Measurements from ENCODE around the gene DNAJB4.
"Not testable (repeated sequence)": the region's sequence is repeated elsewhere in the genome, so short reads cannot be mapped to it uniquely, and the experiment has no call there.

The DNAJB4 gene

GRCh38 chr1:77991638-77992037 is 13.1 kb upstream of the DNAJB4 start:
- DNase-seq, result no peak

DNA sequence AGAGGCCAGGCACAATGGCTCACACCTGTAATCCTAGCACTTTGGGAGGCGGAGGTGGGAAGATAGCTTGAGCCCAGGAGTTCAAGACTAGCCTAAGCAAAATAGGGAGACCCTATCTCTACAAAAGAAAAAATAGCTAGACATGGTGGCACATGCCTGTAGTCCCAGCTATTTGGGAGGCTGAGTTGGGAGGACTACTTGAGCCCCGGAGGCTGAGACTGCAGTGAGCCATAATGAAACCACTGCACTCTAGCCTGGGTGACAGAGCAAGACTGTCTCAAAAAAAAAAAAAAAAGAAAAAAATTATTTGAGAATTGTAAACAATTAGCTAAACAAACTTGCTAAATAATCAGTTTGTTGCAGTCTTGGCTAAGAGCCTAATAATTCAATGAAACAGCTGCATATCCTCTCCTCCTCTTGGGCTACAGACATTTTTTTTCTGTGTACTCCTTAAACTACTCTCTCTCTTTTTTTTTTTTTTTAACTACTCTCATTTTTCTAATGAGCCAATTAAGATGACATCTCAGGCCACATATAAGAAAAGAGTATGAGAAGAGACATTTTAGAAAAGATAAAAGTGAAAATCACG is 10.5 kb upstream of the DNAJB4 start:
- no peak for DNase-seq

GRCh38 chr1:77996734-77997133 is 8.0 kb upstream of the DNAJB4 start:
- no peak for DNase-seq

GRCh38 chr1:78000536-78000935 is 4.2 kb upstream of the DNAJB4 start:
- DNase-seq, result not testable (repeated sequence)

DNA sequence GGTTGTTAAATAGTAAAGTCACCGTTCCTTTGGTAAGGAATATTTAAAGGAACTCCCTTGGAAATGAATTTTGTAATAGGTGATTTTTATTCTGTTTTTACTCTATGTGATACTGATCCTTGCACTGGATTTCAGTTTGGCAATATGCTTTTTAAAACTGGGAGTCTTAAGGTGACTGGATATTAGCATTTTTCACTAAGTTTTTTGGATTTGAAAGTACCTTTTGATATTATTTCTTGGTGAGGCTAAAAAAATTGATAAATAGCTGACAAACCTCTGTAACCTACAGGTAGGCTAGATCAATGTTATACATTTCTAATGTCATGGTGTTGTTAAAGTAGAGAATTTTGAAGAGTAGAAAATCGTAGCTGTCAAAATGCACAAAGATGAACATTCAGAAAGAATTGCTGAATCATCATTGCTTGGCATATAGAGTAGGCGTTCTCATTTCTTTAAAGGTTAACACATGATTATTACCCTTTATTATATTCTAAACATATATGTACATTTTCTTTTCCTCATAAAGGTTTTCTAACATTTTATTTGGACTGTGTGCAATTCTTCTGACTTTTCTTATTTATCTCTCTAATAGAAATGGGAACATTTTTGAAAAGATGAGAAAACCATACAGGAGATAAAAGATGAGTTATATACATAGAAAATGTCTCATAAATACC is 1.5 kb upstream of the DNAJB4 start:
- no peak for DNase-seq

- DNase-seq, result no peak
Observed at GRCh38 chr1:78003882-78004718, 639 bp upstream of the DNAJB4 start.

GRCh38 chr1:78005448-78005722 is 646 bp downstream of the DNAJB4 start:
- DNase-seq, result no peak

- no peak for DNase-seq
Observed at GRCh38 chr1:78005755-78006154, 1.0 kb downstream of the DNAJB4 start.

GRCh38 chr1:78006521-78006920 is 1.8 kb downstream of the DNAJB4 start:
- no peak for DNase-seq

DNA sequence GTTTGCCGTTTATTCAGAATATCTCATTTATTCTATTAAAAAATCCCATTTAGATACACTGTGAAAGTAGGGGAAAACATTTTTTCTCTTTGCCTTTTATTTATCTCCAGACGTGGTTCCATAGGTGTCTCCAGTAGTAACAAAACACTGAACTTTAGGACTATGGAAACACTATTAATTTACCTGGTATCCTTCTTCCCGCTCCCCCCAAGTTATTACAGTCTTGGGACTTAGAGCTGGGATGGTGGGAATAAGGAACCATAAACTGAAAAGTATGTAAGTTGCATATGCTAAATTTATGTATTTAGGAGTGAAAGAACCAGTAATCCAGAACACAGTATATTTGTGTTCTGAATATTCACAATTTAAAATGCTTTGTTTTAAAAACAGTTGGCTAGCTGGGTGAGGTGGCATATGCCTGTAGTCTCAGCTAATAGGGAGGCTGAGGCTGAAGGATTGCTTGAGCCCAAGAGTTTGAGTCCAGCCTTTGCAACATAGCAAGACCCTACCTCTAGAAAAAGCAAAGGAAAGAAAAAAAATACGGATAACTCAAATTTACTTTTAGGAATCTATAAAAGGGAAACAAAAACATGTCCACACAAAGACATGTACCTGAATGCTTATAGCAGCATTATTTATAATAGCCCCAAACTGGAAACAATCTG is 3.1 kb downstream of the DNAJB4 start:
- no peak for DNase-seq

DNA sequence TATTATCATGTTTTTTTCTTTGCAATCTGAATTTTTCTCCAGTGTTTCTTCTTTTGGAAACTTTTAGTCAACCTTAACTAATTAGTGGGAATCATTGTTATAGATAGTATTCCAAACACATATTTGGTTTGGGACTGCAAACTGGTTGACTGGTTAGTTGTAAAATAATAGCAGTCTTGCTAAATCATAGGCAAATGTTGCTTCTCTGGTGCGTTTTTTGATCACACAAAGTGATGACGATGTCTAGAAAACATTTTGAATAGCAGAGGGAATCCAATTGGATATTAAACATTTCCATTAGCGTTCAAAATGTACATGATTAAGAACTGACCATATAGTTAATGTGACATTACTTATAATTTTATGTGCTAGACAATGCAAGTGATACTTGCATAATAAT is 4.5 kb downstream of the DNAJB4 start:
- DNase-seq, result no peak

DNA sequence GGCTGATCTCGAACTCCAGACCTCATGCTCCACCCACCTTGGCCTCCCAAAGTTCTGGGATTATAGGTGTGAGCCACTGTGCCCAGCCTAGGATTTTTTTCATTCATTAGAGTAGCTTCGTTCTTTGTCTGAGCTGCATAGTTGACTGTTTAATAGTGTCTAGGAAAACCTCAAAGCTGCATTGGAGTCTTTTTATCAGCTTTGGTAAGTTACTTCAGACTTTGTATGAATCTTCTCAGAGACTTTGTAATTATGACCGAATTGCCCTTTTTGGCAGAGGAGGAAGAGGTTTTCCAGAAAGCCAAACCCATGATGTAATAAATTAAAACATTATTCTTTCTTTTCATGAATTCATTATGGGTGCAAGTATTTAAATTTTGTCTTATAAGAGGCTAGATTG is 5.1 kb downstream of the DNAJB4 start:
- no peak for DNase-seq

GRCh38 chr1:78011050-78011449 is 6.3 kb downstream of the DNAJB4 start:
- DNase-seq, result no peak

- no peak for DNase-seq
Observed at GRCh38 chr1:78015148-78015547, 10.4 kb downstream of the DNAJB4 start.

DNA sequence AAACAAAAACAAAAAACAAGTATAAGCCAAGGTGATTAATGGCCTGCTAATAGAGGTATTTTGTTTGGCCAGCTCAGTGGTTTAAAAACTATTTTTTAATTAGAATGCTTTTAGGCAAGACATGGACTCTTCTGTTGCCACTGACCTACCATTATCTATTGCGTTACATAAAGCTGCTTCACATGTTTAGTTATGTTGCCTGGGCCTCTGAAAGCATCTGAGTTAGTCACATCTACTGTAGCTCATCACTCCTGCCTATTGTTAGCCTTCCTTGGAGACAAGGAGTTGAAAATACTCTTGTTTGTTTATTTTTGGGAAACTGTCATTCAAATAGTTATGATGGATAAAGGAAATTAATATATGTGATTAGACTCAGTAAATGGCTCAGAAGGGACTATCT is 14.3 kb downstream of the DNAJB4 start:
- DNase-seq, result no peak

DNA sequence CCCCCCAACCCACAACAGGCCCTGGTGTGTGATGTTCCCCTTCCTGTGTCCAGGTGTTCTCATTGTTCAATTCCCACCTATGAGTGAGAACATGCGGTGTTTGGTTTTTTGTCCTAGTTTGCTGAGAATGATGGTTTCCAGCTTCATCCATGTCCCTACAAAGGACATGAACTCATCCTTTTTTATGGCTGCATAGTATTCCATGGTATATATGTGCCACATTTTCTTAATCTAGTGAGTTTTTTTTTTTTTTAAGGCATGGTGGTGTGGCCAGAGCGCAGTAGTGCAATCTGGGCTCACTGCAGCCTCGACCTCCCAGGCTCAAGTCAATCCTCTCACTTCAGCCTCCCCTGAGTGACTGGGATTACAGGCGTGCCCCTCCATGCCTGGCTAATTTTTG is 16.4 kb downstream of the DNAJB4 start:
- DNase-seq, result not testable (repeated sequence)

DNA sequence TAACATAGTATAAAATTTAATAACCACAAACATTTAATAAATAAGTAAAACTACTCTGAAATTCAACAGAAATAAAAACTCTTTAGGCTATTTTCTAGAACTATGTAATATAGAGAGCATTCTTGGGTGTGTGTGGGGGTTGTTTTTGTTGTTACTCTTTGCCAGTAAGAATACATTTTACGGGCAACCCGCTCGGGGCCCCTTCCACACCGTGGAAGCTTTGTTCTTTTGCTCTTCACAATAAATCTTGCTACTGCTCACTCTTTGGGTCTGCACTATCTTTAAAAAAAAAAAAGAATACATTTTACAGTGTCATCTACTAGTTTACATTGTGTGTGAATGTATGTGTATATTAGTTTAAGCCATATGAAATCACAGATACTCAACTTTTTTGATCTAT is 25.1 kb downstream of the DNAJB4 start:
- DNase-seq, result no peak

DNA sequence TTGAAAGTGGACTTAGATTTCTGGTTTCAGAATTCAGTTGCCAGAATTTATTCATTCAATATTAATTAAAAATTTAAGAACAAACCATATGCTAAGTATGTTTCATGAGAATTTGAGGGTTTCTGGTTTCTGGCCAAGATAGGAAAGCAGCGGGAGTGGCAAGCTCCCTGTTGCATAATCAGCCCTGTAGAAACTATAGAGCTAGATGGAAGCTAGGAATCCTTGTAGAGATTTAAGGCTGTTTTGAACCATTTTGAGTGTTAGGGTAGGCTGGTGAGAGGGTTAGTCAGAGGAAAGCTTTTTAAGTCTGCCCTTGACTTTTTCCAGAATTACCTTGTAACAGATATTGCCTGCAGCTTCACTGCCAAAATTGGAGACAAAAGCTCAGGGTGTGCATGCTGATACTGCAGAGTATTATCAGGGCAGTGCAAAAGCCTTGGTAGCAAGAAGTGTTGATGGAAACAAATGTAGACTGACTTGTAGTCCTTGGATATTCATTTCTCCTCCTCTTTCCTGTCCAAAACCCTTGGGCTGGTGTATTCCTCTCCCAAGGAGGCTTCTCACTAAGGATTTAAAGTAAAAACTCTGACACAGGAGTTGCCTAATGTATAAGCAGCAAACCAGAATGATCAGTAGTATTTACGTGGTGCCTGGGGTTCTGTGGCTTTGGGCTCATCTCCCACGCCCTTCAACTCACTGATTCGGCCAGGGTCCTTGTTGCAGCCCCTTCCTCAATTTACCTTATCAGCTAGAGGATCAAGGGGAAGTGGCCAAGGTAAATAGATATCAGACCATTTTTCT is 28.5 kb downstream of the DNAJB4 start:
- DNase-seq, result no peak

- no peak for DNase-seq
Observed at GRCh38 chr1:78033797-78034172, 29.0 kb downstream of the DNAJB4 start.

DNA sequence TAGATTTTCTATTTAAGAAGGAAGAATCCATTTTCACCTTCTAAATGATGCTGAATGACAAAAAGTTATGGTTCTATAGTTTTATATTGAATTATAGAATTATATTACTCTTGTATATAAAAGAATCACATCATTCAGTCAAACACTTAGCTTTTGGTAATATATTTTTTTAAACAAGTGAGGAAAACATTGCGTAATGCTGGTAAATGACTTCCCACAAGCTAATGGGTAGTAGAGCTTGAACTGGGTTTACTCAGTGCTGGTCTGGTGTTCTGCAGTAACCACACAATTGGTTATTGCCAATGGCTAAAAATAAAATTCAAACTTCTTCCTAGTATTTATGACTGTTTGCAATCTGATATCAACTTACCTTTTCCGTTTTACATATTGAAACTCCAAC is 30.4 kb downstream of the DNAJB4 start:
- no peak for DNase-seq

GRCh38 chr1:78036450-78036849 is 31.7 kb downstream of the DNAJB4 start:
- DNase-seq, result no peak

GRCh38 chr1:78038071-78038470 is 33.3 kb downstream of the DNAJB4 start:
- no peak for DNase-seq

DNA sequence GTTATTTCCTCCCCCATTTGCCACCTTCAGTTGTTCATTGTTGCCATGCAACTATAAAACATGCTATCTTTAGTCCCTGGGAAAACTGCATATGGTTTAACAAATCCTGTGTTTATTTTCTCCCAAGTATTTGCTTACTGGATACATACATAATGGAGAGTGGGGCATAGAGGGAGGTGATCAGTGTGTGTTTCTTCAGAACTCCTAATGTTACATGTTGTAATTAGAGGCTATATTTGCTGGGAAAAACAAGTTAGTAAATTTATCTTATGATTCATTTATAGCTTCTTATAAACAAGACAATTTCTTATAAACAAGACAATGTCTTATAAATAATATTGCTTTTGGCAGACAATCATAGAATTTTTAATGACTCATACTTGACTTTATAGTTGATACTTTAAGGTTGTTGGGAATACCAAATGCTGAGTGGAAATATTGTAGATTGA is 33.8 kb downstream of the DNAJB4 start:
- no peak for DNase-seq
